K562 (cell line): ENCODE results near the gene UBN2. TPM values are rescaled to one million over a fixed set of nuclear protein-coding genes. Genes with fewer than 3 reads are reported as not detected.

Experiments used
- BRCA1 ChIP-seq, 2 experiments: fragments of 450-650 bp in 1 of 2; sonication (generic) in 1 of 2; formaldehyde crosslinking in 1 of 2; IDR thresholded peaks; 2 replicates each; pipeline versions ENCODE4 v1.5.0 to v1.6.1; 2017 to 2020; ENCODE audit warnings: mild to moderate bottlenecking in 1 of 2, missing genetic modification reagents in 1 of 2
- BRD4 ChIP-seq: fragments of 200-600 bp; sonication (generic); IDR thresholded peaks from 2 replicates; pipeline ENCODE4 v1.6.1; 2017; ENCODE audit warnings: inconsistent platforms
- EP400 ChIP-seq: fragments of 450-650 bp; IDR thresholded peaks from 2 replicates; pipeline ENCODE4 v1.6.1; 2017; ENCODE audit warnings: antibody characterized with exemption, mild to moderate bottlenecking, moderate library complexity
- ESRRB ChIP-seq: fragments of 250-450 bp; sonication (Bioruptor Pico); IDR thresholded peaks from 2 replicates; pipeline ENCODE4 v1.5.0; 2020; ENCODE audit warnings: mild to moderate bottlenecking, moderate library complexity, borderline replicate concordance
- HDAC2 ChIP-seq: fragments of 450-650 bp; IDR thresholded peaks from 2 replicates; pipeline ENCODE4 v1.6.1; 2016; ENCODE audit warnings: mild to moderate bottlenecking
- IRF2 ChIP-seq: sonication (generic); formaldehyde crosslinking; IDR thresholded peaks from 2 replicates; pipeline ENCODE4 v1.8.1; 2022; ENCODE audit warnings: mild to moderate bottlenecking, missing genetic modification reagents
- KAT8 ChIP-seq: fragments of 450-650 bp; IDR thresholded peaks from 2 replicates; pipeline ENCODE4 v1.6.1; 2016; ENCODE audit warnings: low read depth, mild to moderate bottlenecking
- NR3C1 ChIP-seq: sonication (generic); formaldehyde crosslinking; IDR thresholded peaks from 2 replicates; pipeline ENCODE4 v1.8.1; 2022; ENCODE audit warnings: missing genetic modification reagents
- NUFIP1 ChIP-seq: fragments of 450-650 bp; IDR thresholded peaks from 2 replicates; pipeline ENCODE4 v1.6.1; 2018; ENCODE audit not compliant: partially characterized antibody
- PTTG1 ChIP-seq: fragments of 450-650 bp; IDR thresholded peaks from 2 replicates; pipeline ENCODE4 v1.6.1; 2016; ENCODE audit warnings: low read depth, mild to moderate bottlenecking, missing genetic modification characterization, missing compliant biosample characterization
- SREBF1 ChIP-seq: fragments of 150-350 bp; IDR thresholded peaks from 2 replicates; pipeline ENCODE4 v1.6.1; 2014; ENCODE audit warnings: antibody characterized with exemption, low read depth, low read length, borderline replicate concordance
- ZFP30 ChIP-seq: fragments of 250-450 bp; sonication (Bioruptor Pico); IDR thresholded peaks from 2 replicates; pipeline ENCODE4 v1.8.0; 2022; ENCODE audit warnings: moderate library complexity, mild to moderate bottlenecking, inconsistent platforms, borderline replicate concordance
- ZNF644 ChIP-seq: fragments of 200-800 bp; sonication (Bioruptor generic); IDR thresholded peaks from 2 replicates; pipeline ENCODE4 v1.6.1; 2016; ENCODE audit warnings: low read depth, missing genetic modification characterization, missing compliant biosample characterization
- polyA plus RNA-seq, 8 experiments: library from polyadenylated mRNA; depleted of rRNA in 4 of 8; stranded (reverse) in 5 of 8; unstranded in 3 of 8; fragments of >200 nt; fragmentation: Nextera tagmentation in 2 of 8; fragmentation: Illumina TruSeq in 1 of 8; extraction: Ambion mirVana in 2 of 8; extraction: Trizol in 1 of 8; gene quantifications; 2 replicates each; pipeline versions ENCODE4 v1.2.1 to v1.2.3, GENCODE V29; 2011 to 2014; ENCODE audit warnings: inconsistent platforms in 1 of 8, missing spikeins in 1 of 8
- total RNA-seq, 7 experiments: library from RNA; depleted of rRNA in 6 of 7; stranded (reverse); fragments of >200 nt in 6 of 7; fragmentation: Illumina TruSeq in 2 of 7; extraction: Trizol in 2 of 7; gene quantifications; 2 replicates each; pipeline versions ENCODE4 v1.2.1 to v1.2.3, GENCODE V29; 2011 to 2021; ENCODE audit warnings: low replicate concordance in 1 of 7
- TF ChIP-seq, protein P1 (sequence below): fragments of 450-650 bp; IDR thresholded peaks from 2 replicates; pipeline ENCODE4 v1.6.1; 2018; ENCODE audit not compliant: partially characterized antibody
- TF ChIP-seq, protein P2 (sequence below): fragments of 450-650 bp; IDR thresholded peaks from 2 replicates; pipeline ENCODE4 v1.6.1; 2016; ENCODE audit warnings: borderline replicate concordance
- TF ChIP-seq, protein P3 (sequence below): sonication (generic); formaldehyde crosslinking; IDR thresholded peaks from 2 replicates; pipeline ENCODE4 v1.8.0; 2022; ENCODE audit warnings: missing genetic modification reagents, mild to moderate bottlenecking, moderate library complexity, borderline replicate concordance
- TF ChIP-seq, protein P4 (sequence below): fragments of 450-650 bp; conservative IDR thresholded peaks from 2 replicates; pipeline ENCODE4 v1.6.1; 2016; ENCODE audit warnings: missing genetic modification characterization, low read depth, mild to moderate bottlenecking, control low read depth, missing compliant biosample characterization
- TF ChIP-seq, protein P5 (sequence below): sonication (generic); formaldehyde crosslinking; IDR thresholded peaks from 2 replicates; pipeline ENCODE4 v1.8.1; 2023; ENCODE audit warnings: mild to moderate bottlenecking, missing genetic modification reagents

The UBN2 gene
- total and polyA plus RNA-seq, 9 of the 15 experiments (the other 6 are each of a cell fraction or from before 2014, with no cell fraction given), result 1.2 to 19.5 (median 9.9) TPM

DNA sequence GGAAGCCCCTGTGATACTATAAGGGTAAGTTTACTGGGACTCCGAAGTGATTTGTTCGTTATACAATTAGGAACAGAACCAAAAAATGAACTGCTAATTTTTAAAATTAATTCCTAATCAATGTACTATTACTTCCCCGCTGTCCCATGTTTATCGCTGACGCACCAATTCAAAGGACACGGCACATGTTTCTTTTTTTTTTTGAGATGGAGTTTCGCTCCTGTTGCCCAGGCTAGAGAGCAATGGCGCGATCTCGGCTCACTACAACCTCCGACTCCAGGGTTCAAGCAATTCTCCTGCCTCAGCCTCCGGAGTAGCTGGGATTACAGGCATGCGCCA, 108.6 kb downstream of the UBN2 start (continued):
- TF ChIP-seq, protein P1, sequence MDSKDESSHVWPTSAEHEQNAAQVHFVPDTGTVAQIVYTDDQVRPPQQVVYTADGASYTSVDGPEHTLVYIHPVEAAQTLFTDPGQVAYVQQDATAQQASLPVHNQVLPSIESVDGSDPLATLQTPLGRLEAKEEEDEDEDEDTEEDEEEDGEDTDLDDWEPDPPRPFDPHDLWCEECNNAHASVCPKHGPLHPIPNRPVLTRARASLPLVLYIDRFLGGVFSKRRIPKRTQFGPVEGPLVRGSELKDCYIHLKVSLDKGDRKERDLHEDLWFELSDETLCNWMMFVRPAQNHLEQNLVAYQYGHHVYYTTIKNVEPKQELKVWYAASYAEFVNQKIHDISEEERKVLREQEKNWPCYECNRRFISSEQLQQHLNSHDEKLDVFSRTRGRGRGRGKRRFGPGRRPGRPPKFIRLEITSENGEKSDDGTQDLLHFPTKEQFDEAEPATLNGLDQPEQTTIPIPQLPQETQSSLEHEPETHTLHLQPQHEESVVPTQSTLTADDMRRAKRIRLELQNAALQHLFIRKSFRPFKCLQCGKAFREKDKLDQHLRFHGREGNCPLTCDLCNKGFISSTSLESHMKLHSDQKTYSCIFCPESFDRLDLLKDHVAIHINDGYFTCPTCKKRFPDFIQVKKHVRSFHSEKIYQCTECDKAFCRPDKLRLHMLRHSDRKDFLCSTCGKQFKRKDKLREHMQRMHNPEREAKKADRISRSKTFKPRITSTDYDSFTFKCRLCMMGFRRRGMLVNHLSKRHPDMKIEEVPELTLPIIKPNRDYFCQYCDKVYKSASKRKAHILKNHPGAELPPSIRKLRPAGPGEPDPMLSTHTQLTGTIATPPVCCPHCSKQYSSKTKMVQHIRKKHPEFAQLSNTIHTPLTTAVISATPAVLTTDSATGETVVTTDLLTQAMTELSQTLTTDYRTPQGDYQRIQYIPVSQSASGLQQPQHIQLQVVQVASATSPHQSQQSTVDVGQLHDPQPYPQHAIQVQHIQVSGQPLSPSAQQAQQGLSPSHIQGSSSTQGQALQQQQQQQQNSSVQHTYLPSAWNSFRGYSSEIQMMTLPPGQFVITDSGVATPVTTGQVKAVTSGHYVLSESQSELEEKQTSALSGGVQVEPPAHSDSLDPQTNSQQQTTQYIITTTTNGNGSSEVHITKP, result no peak
- no peak for TF ChIP-seq ZFP30 (CRISPR knock-in tag)
- no peak for TF ChIP-seq IRF2
- TF ChIP-seq, protein P2, sequence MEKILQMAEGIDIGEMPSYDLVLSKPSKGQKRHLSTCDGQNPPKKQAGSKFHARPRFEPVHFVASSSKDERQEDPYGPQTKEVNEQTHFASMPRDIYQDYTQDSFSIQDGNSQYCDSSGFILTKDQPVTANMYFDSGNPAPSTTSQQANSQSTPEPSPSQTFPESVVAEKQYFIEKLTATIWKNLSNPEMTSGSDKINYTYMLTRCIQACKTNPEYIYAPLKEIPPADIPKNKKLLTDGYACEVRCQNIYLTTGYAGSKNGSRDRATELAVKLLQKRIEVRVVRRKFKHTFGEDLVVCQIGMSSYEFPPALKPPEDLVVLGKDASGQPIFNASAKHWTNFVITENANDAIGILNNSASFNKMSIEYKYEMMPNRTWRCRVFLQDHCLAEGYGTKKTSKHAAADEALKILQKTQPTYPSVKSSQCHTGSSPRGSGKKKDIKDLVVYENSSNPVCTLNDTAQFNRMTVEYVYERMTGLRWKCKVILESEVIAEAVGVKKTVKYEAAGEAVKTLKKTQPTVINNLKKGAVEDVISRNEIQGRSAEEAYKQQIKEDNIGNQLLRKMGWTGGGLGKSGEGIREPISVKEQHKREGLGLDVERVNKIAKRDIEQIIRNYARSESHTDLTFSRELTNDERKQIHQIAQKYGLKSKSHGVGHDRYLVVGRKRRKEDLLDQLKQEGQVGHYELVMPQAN, result no peak; the same call in 1 of the 2 replicates
- TF ChIP-seq, protein P3, sequence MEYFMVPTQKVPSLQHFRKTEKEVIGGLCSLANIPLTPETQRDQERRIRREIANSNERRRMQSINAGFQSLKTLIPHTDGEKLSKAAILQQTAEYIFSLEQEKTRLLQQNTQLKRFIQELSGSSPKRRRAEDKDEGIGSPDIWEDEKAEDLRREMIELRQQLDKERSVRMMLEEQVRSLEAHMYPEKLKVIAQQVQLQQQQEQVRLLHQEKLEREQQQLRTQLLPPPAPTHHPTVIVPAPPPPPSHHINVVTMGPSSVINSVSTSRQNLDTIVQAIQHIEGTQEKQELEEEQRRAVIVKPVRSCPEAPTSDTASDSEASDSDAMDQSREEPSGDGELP (CRISPR knock-in tag), result no peak
- TF ChIP-seq NR3C1, result 0 out of 2 replicates have a peak, but pooled peaks have one; percentile 47
- no peak for TF ChIP-seq NUFIP1
- TF ChIP-seq KAT8, result no peak
- TF ChIP-seq, protein P4, sequence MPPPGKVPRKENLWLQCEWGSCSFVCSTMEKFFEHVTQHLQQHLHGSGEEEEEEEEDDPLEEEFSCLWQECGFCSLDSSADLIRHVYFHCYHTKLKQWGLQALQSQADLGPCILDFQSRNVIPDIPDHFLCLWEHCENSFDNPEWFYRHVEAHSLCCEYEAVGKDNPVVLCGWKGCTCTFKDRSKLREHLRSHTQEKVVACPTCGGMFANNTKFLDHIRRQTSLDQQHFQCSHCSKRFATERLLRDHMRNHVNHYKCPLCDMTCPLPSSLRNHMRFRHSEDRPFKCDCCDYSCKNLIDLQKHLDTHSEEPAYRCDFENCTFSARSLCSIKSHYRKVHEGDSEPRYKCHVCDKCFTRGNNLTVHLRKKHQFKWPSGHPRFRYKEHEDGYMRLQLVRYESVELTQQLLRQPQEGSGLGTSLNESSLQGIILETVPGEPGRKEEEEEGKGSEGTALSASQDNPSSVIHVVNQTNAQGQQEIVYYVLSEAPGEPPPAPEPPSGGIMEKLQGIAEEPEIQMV, result 0 out of 2 replicates have a peak, but pooled peaks have one; percentile 3
- TF ChIP-seq SREBF1, result no peak
- TF ChIP-seq ESRRB (CRISPR knock-in tag), result no peak
- 0 out of 2 replicates have a peak, but pooled peaks have one; percentile 60 for TF ChIP-seq PTTG1 (tag)
- TF ChIP-seq EP400, result no peak
- no peak; the same call in 1 of the 2 replicates for TF ChIP-seq ZNF644 (tag)
- no peak for TF ChIP-seq BRD4
- TF ChIP-seq HDAC2, result no peak
- no peak for TF ChIP-seq BRCA1 (IDR thresholded peaks at IDR 0.05)
- peak; percentile 99; the same call in 1 of the 2 replicates for TF ChIP-seq BRCA1 (CRISPR knock-in tag; IDR thresholded peaks at IDR 0.05)
- TF ChIP-seq, protein P5, sequence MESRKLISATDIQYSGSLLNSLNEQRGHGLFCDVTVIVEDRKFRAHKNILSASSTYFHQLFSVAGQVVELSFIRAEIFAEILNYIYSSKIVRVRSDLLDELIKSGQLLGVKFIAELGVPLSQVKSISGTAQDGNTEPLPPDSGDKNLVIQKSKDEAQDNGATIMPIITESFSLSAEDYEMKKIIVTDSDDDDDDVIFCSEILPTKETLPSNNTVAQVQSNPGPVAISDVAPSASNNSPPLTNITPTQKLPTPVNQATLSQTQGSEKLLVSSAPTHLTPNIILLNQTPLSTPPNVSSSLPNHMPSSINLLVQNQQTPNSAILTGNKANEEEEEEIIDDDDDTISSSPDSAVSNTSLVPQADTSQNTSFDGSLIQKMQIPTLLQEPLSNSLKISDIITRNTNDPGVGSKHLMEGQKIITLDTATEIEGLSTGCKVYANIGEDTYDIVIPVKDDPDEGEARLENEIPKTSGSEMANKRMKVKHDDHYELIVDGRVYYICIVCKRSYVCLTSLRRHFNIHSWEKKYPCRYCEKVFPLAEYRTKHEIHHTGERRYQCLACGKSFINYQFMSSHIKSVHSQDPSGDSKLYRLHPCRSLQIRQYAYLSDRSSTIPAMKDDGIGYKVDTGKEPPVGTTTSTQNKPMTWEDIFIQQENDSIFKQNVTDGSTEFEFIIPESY (CRISPR knock-in tag), result no peak
